Inferior parietal cortex (tissue), 1 donor: ENCODE data around the gene RNF126.
"Not testable (repeated sequence)": the region's sequence is repeated elsewhere in the genome, so short reads cannot be mapped to it uniquely, and the experiment has no call there.

Experiments
- DNase-seq: peaks from one replicate; pipeline ENCODE4 v3.0.0-alpha.2; 2016; ENCODE audit errors: extremely low spot score

RNF126 gene

DNA sequence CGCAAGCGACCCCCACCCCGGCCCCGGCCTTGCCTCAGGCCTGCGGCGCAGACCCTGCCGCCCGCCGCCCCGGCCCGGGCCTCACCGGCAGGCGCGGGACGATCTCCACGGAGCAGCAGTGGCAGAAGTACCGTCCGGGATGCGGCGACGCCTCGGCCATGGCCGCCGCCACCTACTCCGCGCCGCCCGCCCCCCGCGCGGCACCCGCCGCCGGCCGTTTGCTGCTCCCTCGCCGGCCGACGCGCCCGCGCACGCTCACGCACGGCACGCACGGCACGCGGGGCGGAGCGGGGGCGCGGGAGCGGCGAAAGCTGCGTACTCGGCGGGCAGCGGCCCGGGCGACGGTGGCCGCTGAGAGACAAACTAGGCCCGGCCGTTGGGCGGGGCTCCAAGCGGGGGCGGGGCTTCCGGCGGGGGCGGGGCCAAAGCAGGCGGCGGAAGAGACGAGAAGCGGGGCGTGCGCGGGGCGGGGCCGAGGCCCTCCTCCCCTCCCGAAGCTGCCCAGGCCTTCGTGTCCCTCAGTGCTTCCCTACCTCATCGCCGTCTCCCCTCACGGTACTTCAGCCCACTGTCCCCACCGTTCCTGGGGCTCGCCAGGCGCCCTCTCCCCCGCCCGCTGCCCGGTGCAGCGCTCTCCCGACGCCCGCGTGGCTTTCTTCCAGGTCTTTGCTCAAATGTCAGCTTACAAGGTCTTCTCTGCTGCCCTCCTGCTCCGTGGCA, at the start of gene RNF126:
Gene RNF126, minus strand, starts transcription at position 253 of the 720 bp plus-strand sequence. Its CDS starts 93 bp downstream, at position 160.
- peak; percentile 84 for DNase-seq

DNA sequence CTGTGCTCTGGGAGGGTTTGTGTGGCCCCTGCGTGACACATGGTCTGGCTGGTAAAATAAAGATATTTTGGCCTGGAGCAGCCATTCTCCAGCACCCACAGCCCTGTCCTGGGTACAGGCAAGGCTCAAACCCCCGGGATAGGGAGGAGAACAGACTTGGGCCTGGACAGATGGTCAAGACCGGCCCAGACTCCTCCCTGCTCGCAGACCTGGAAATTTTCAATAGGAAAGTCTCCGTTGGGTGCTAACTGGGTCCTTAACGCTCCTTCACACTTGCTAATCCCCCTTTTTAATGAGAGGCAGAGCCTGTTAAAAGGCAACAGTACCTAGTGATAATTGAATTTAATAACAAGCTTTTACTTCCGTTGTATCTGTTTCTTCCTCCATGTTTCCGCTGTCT, 48.2 kb upstream of the RNF126 start:
- DNase-seq = peak; percentile 5

DNA sequence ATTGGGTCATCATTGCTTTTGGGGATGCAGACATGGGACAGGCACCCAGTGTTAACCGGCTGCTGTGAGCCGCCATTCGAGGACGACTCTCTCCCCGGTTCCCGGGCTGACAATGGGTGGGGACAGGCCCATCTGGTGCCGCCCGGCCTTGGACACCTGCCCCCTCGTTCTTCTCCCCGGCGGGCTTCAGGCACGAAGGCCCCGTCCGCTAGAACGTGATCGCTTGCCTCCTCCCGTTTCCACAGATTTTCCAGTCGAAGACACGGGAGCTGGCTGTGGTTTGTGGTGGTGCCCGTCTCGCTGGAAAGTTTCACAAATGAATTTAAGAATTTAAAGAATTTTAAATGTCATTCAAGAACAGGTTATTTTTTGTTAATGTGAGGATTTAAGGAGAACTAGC, 47.8 kb upstream of the RNF126 start:
- peak; percentile 7 for DNase-seq

DNA sequence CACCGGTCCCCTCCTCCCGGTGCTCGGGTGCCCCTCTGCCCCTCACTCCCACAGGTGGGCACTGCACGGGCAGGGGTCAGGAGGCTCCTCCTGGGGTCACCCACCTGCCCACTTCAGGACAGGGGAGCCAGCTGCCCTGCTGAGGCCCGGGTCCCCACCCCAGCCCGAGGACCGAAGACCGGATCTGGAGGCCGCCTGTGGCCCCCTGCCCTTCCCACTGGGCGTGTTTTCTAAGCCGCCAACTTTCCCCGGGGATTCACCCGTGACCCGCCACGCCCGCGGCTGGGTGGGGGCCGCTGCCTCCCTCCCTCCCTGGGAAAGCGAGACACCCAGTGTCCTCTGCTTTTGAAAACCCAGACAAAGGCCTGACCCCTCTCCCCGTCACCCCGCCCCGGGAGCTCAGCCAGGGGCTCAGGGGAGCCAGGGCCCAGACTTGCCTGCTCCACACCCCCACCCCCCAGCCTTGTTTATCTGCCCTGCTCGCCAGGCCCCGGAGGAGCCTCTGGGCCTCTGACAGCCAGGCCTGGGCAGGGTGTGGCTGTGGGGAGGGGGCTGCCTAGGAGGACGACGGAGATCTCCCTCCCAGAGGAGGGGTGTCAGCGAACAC, 47.1 kb upstream of the RNF126 start:
- no peak for DNase-seq

DNA sequence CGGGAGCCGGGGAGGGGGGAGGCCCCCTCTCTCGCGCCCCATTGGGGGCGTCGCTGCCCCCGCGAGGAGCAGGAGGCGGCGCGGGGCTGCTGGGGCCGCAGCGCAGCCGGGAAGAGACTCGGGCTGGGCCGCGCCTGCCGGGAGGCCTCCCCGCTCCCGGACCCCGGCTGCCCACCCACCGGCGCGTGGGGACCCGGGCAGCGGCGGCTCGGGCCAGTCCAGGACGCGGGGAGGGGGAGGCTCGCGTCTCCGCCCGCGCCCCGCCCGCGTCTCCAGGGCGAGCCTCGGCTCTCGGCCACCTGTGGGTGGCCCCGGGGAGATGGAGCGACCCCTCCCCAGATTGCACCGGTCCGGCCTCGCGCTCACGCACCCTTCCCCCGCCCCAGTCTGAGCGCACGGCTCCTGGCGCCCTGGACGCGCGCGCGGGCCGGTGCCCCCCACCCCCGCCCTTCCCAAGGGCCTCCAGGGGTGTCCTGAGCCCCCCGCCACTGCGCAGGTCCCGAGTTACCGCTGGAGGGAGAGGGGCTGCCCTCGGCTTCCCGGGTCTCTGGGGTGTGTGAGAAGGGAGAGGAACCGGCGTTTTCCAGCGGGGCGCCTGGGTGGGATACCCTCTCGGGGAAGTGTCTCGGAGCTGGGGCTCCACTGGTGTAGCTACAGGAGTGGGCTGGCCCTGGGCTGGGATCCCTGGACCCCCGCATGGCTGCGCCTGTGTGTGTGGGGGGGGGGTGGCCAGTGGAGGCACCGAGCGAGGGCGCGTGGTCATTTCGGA, 46.4 kb upstream of the RNF126 start:
- DNase-seq = no peak

DNA sequence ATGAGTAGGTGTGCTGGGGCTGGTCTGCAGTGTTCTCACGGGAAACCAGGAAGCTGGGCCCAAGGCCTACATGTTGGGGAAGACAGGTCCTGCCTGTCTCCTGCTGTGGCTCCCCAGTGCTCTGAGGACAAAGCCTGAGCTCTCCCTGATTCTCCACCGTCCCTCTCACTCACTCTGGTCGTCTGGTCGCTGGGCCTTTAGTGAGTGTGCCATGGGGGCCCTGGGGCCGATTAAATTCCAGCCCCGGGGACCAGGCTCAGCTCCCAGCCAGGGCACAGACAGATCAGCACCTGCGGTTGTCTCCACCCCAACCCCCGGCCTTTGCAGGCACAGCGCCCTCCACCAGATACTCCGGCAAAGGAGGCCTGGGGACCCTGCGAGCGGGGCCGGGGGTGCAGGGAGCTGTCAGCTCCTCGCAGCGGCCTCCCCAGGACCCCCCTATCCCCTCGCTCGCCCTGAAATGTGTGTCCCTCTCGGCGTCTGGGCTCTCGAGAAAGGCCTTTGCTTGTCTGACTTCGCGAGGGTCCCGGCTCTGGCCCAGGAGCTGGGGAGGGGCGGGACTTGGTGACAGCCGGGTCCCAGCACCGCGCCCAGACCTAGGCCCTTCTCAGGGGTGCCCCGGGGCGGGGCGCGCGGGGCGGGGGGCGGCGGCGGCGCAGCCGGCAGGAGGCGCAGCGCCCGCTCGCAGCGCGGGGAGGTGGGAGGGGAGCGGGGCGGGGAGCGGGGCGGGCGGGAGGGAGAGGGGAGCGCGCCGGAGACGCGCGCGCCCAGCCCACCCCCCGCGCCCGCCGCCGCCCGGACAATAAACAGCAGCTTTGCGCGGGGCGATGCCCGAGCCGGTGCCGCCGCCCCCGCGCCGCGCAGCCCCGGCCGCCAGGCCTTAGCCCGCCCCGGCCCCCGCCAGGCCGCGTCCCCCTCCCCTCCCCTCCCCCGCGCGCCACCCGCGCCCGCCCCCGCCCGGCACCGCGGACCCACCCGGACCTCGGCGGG, 45.4 kb upstream of the RNF126 start, which contains the start of gene PALM:
Gene PALM, plus strand, starts transcription at position 782 of the 990 bp plus-strand sequence. CDS start 212 bp downstream, outside the sequence.
- peak; percentile 5 for DNase-seq

DNA sequence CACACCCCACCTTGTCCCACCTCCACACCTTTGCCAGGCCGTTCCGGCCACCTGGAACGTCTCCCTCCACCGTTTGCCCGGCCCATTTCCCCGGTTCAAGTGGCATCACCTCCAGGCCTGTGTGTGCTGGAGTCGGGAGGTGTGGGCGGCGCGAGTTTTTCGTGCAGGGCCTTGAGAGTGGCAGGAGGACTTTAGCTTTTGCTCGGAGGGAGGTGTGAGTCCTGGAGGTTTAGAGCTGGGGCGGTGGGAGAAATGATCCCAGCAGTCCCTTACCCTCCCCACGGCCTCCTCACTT, 41.4 kb upstream of the RNF126 start:
- DNase-seq = no peak

DNA sequence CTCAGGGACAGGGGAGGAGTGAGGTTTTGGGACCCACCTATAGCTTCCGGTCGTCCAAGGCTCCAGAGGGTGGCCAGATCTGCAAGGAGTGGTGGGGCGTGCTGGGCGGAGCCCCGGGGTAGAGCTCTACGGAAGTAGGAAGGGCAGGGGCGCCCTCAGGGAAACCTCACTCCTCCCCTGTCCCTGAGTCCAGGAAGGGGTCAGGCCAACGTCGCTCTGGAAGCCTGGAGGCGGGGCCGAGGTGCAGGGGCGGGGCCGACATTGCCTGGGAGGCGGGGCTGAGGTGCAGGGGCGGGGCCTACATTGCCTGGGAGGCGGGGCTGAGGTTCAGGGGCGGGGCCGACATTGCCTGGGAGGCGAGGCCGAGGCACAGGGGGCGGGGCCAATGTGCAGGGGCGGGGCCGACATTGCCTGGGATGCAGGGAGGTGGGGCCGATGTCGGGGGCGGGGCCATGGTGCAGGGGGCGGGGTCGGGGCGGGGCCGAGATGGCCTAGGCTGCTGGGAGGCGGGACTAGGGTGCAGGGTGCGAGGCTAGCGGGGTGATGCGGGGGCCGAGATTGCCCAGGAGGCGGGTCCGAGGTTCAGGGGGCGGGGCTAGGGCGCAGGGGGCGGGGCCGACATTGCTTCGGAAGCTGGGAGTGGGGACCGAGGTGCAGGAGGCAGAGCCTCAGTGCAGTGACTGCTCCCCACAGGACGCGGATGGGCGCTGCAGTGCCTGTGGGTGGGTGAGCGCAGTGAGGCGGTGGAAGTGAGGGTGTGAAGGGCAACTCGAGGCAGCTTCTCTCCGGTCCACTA, 40.8 kb upstream of the RNF126 start:
- peak; percentile 30 for DNase-seq

DNA sequence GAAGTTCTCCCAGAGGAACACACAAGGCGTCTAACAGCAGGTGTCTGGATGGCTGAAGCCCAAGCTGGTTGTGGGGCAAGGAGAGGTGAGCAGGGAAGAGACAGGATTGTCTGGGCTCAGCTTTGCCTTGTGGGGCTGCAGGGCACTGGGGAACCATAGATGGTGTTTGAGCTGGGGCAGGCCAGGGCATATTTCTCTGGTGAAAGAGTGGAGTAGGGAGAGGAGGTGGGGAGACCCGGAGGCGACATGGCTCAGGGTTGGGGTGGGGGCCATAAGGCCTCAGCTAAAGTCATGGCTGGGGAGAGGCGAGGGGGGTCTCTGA, 40.3 kb upstream of the RNF126 start:
- DNase-seq = no peak

DNA sequence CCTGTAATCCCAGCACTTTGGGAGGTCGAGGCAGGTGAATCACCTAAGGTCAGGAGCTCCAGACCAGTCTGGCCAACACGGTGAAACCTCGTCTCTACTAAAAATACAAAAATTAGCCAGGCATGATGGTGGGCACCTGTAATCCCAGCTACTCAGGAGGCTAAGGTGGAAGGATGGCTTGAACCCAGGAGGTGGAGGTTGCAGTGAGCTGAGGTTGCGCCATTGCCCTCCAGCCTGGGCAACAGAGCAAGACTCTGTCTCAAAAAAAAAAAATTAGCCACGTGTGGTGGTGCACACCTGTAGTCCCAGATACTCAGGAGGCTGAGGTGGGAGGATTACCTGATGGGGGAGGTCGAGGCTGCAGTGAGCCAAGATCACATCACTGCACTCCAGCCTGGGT, 39.8 kb upstream of the RNF126 start:
- DNase-seq = not testable (repeated sequence)

DNA sequence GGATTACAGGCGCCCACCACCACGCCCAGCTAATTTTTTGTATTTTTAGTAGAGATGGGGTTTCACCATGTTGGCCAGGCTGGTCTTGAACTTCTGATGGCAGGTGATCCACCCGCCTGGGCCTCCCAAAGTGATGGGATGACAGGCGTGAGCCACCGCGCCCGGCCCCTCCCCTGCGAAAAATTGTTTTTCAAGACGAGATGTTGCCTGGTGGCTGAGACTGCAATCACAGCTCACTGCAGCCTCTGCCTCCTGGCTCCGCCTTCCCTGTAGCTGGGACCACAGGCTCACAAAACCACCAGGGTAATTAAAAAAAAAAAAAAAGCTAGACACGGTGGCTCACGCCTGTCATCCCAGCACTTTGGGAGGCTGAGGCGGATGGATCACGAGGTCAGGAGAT, 36.9 kb upstream of the RNF126 start:
- DNase-seq = not testable (repeated sequence)

DNA sequence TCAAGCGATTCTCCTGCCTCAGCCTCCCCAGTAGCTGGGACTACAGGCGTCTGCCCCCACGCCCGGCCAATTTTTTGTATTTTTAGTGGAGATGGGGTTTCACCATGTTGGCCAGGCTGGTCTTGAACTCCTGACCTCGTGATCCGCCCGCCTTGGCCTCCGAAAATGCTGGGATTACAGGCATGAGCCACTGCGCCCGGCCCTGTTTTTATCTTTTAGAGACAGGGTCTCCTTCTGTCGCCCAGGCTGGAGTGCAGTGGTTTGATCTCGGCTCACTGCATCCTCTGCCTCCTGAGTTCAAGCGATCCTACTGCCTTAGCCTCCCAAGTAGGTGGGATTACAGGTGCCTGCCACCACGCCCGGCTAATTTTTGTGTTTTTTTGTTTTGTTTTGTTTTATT, 35.5 kb upstream of the RNF126 start:
- DNase-seq = not testable (repeated sequence)

DNA sequence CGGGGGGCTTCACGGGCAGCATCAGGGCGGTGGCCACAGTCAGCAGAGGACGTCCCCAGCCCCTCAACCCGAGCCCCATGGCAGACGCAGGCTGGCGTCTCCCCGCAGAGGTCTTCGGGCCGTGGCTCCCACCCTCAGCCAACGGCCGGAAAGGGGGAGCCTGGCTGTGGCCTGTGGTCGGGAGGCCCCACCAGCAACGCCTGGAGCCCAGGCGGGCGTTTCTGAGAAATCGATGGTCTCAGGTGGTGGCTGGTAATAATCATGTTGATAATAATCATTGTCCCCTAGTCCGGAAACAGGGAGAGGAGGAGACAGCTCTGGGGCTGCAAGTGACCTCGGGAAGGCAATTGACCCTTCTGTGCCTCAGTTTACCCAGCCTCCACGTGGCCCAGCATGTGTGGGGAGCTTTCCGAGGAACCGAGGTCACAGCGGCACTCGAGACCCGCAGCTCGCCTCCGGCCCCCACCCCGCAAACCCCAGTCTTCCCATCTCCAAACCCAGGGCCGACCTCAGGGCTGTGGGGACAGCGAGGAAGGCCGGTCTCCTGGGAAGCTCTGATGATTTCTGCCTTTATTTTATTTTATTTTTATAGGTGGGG, 32.4 kb upstream of the RNF126 start, which contains the start of gene PRSS57:
Gene PRSS57, minus strand, starts transcription at position 101 of the 598 bp plus-strand sequence. Its CDS starts 22 bp downstream, at position 79.
- no peak for DNase-seq

DNA sequence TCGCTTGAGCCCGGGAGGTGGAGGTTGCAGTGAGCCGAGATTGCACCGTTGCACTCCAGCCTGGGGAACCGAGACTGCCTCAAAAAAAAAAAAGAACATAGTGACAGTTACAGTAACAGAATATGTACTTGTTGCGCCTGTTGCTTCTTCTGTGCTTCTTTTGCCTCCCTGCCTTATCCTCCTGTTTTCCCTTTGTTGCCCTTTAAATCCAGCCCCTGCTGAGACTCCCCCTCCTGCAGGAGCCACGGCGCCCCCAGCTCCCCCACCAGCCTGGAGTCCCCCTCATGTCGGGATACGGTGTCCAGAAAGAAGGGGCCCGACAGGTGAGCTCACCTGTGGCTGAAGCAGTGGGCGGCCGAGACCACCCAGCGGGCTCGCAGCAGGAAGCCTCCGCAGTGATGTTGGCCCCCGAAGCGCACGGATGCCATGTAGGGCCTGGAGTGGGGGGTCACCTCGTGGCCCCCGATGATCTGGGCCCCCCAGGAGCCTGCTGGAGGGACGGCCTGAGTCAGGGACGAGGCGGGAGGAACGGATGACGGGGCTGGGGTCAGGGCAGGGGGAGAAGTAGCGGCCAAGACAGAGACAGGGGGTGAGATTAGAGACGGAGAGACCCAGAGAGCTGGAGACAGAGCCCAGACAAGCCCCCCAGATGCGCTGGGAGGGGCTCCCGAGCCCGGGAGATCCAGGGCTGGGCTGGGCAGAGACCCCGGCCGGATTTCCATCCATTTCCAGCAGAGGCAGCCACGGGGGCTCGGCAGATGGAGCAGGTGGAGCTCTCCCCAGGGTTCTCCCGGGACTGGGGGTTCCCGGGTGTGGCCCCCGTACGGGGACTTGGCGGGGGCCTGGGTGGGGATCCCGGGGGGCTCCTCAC, 31.7 kb upstream of the RNF126 start:
- DNase-seq = no peak

DNA sequence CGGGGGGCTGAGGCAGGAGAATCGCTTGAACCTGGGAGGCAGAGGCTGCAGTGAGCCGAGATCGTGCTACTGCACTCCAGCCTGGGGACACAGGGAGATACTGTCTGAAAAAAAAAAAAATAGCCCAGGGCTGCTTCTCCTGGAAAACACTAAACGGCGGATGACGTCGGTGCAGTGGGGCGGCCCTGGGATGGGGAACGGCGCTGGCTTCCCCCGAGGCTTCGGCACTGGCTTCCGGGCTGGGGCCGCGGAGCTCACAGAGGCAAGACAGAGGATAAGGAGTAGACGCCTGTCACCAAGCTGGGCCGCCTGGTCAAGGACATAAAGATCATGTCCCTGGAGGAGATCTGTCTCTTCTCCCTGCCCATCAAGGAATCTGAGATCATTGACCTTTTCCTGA, 27.2 kb upstream of the RNF126 start:
- no peak for DNase-seq

DNA sequence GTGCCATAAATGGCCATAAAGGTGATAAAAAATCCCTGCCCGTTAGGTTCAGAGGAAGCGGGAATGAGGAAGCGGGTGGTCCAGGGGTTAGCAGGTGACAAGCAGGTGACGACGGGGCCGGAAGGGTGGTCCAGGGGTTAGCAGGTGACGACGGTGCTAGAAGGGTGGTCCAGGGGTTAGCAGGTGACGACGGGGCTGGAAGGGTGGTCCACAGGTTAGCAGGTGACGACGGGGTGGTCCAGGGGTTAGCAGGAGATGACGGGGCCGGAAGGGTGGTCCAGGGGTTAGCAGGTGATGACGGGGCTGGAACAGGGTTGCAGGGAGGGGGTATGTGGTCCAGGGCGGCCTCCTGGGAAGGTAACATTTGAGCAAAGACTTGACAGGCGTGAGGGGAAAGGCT, 26.0 kb upstream of the RNF126 start:
- DNase-seq = no peak

DNA sequence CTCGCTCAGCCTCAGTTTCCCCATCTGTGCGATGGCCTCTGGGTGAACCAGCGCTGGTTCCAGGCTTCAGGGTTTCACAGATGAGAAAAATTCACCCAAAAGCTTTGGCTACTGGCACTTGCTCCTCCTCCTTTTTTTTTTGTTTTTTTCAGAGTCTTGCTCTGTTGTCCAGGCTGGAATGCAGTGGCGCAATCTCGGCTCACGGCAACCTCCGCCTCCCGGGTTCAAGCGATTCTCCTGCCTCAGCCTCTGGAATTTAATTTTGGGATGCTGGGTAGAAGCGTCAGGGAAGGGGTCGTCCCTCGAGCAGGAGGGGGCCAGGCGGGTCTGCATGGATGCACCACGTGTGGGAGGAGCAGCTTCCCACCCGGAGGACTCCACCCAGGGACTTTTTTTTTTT, 25.2 kb upstream of the RNF126 start:
- DNase-seq = no peak

DNA sequence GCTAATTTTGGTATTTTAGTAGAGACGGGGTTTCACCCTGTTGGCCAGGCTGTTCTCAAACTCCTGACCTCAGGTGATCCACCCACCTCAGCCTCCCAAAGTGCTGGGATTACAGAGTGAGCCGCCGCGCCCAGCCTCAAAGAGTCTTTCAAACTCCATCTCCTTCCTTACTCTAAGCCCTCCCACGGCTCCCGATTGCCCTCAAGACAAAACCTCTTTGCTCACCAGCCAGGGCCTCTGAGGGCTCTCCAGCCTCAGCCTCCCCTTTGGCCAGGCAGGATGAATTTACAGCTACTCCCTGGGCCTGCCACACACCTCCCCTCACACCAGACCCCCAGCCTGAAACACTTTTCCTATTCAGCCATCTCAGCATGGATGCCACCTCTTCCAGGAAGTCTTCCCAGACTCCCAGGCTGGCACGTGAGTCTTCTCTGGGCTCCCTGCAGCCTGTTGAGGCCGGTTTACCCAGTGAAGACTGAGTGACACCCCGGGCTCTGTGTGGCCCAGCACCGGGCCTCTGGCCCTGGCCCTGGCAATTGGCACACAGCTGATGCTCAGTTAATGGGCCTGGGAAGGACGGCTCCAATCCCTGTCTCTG, 24.7 kb upstream of the RNF126 start:
- no peak for DNase-seq
